HG03460 (cell line): ENCODE measurements around the gene FOXK1.
"Not testable (repeated sequence)": the region's sequence is repeated elsewhere in the genome, so short reads cannot be mapped to it uniquely, and the experiment has no call there.

Source experiments
- ATAC-seq: cut with Tn5 transposase; IDR thresholded peaks from one replicate; pipeline ENCODE4 v1.9.1; 2021; ENCODE audit not compliant: unreplicated experiment

FOXK1 gene

DNA sequence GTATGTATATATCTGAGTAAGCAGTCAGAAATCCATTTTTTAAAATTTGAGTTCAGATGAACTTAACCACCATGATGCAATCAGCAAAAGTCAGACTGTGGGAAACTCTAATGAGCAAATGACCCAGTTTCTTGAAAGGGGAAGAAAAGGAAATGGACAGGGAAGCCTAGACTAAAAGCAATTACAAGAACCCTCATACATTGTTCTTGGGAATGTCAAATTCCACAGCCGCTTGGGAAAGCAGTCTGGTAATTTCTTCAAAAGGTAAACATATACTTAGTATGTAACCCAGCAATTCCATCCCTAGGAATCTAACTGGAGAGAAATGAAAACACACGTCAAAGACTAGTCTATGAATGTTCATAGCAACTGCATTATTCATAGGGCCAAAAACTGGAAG is 16.4 kb upstream of the FOXK1 start:
- no peak for ATAC-seq

DNA sequence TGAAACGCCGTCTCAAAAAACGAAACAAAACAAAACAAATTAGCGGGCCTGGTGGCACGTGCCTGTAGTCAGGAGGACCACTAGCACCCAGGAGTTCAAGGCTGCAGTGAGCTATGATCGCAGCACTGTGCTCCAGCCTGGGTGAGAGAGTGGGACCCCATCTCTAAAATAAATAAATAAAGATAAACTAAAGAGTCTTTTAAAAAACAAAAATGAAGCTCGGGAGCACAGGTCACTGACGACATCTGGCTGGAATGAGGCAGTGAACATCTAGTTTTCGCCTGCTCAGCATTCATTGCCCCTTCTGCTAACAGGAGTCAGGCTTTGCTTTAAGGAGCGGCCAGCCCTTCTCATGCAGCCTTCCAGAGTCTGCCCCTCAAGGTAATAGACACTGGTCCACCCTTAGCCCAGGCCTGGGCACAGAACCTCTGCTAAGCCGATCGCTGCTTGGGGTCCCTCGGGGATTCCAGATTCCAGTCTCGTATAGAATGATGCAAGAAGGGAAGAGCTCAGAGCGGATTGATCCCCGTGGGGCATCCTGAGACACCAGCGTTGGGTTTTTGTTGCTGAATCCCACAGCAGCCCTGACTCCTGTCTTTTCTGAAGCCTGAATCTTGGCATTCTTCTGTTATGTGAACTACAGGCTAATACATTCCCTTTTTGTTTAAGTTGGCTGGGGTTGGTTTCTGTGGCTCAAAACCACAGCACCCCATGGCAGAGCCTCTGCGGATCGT is 14.2 kb upstream of the FOXK1 start:
- no peak for ATAC-seq

DNA sequence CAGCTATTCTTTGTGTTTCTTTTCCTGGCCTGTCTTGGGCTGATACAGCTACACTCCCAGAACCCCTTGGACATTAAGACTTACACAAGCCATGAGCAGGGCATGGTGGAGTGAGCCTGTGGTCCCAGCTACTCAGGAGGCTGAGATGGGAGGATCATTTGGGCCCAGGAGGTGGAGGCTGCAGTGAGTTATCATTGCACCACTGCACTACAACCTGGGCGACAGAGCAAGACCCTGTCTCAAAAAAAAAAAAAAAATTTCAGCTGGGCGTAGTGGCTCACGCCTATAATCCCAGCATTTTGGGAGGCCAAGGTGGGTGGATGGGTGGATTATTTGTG is 13.6 kb upstream of the FOXK1 start:
- ATAC-seq: no peak

DNA sequence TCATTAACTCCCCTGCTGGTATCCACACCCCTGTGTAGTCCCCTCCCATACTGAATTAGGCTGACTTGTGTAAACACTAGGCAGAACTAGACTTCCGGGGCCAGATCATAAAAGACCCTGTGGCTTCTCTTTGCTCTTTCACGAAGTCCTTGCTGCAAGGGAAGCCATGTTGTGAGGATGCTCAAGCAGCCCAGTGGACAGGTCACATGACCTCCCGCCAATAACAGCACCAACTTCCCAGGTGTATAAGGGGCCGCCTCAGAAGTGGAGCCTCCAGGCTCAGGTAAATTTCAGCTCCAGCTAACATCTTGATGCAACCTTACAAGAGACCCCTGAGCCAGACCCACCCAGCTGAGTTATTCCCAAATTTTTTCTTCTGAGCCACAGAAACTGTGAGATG is 11.3 kb upstream of the FOXK1 start:
- ATAC-seq: no peak

GRCh38 chr7:4675771-4676367 is 6.2 kb upstream of the FOXK1 start:
- no peak for ATAC-seq

- not testable (repeated sequence) for ATAC-seq
These were observed 4.6 kb upstream of the FOXK1 start for GRCh38 chr7:4677518-4677917.

DNA sequence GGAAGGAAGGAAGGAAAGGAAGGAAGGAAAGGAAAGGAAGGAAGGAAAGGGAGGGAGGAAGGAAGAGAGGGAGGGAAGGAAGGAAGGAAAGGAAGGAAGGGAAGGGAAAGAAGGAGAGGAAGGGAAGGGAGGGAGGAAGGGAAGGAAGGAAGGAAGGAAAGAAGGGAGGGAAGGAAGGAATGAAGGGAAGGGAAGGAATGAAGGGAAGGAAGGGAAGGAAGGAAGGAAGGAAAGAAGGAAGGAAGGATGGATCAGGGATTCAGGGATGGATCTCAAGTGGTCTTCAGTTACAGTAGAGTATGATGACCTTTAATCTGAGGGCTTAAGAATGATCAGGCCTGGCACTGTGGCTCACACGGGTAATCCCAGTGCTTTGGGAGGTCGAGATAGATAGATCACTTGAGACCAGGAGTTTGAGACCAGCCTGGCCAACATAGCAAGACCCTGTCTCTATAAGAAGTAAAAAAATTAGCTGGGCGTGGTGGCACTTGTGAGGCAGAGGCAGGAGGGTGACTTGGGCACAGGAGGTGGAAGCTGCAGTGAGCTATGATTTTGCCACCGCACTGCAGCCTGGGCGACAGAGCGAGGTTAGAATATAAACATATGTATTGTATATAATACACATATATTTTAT is 760 bp upstream of the FOXK1 start:
- no peak for ATAC-seq

DNA sequence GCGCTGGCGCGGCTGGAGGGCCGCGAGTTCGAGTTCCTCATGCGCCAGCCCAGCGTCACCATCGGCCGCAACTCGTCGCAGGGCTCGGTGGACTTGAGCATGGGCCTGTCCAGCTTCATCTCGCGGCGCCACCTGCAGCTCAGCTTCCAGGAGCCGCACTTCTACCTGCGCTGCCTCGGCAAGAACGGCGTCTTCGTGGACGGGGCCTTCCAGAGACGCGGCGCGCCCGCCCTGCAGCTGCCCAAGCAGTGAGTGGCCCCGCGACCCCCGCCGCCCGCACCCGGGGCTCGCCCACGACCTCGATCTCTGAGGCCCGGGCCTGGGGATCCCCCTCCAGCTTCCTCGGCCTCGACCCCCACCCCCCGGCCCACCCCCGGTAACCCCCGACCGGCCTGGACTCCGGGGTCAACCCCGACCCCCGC is 537 bp downstream of the FOXK1 start:
- ATAC-seq: peak; percentile 29

- ATAC-seq: peak; percentile 1
These were observed 1.2 kb downstream of the FOXK1 start for GRCh38 chr7:4683043-4683883.

- peak; percentile 30 for ATAC-seq
These were observed 1.9 kb downstream of the FOXK1 start for GRCh38 chr7:4683884-4684565.

DNA sequence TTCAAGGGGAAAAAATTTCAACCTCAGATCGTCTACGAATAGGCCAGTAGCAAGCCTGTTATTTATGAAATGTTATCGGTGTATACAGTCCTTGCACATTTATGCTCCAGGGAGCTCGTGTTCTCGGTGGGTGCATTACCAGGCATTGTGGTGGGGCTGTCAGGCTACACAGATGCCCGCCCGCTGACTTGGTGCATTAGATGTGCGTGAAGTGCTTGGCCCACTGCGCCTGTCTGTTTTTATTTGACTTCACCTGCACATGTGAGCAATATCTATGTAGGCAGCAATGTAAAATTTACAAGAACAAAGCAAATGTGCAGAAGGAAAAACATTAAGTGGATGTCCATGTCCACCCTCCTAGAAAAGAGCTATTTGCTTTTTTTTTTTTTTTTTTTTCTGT is 2.8 kb downstream of the FOXK1 start:
- no peak for ATAC-seq

GRCh38 chr7:4685676-4686075 is 3.6 kb downstream of the FOXK1 start:
- not testable (repeated sequence) for ATAC-seq

DNA sequence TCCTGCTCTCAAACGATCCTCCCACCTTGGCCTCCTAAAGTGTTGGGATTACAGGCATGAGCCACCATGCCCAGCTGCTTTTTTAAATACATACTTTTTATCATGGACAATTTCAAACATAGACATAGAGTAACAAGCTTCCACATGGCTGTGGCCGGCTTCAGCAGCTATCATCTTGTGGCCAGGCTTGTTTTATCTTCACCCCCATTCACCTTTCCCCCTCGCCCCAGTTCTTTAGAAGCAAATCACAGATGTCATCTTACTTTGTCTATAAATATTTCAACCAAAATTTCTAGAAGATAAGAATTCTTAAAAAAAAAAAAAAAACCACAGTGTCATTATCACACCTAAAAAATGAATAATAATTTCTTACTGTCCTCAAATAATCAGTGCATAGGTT is 5.9 kb downstream of the FOXK1 start:
- no peak for ATAC-seq

- no peak for ATAC-seq
These were observed 7.1 kb downstream of the FOXK1 start for GRCh38 chr7:4689151-4689550.

GRCh38 chr7:4689668-4690067 is 7.6 kb downstream of the FOXK1 start:
- ATAC-seq: no peak

GRCh38 chr7:4690953-4691856 is 9.1 kb downstream of the FOXK1 start:
- ATAC-seq: no peak

DNA sequence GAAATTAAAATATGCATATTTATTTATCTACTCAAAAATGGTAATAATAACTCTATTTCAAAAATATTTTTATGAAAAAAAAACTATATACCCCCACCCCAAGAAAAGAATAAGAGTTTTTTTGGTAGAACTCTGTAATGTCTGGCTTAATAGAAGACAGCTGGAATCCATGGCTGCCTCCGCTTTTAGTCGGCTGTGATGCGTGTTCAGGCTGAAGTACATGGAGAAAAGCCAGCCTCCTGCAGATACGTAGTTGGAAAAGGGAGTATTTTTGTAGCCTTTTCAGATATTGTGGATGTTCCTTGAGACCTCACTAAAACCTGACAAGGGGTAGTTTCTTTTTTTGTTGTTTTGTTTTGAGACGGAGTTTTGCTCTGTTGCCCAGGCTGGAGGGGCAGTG is 10.0 kb downstream of the FOXK1 start:
- ATAC-seq: no peak

GRCh38 chr7:4692622-4693021 is 10.5 kb downstream of the FOXK1 start:
- ATAC-seq: not testable (repeated sequence)

DNA sequence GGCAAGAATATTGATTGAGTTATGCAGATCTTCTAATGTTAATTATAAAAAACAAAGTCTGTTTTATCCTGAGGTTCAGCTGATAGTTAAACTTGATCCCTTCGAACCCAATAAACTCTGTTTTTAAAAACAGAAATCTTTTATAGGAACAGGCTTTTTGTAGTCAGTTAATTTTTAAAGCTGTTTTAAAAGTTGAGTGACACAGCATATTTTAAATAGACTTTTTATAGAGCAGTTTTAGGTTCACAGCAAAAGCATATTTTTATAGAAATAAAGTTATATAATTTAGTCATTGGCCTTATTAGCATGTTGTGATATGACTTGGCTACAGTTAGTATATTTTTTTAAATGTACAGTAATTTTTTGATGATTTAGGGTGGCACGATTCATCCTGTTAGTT is 11.1 kb downstream of the FOXK1 start:
- ATAC-seq: no peak

DNA sequence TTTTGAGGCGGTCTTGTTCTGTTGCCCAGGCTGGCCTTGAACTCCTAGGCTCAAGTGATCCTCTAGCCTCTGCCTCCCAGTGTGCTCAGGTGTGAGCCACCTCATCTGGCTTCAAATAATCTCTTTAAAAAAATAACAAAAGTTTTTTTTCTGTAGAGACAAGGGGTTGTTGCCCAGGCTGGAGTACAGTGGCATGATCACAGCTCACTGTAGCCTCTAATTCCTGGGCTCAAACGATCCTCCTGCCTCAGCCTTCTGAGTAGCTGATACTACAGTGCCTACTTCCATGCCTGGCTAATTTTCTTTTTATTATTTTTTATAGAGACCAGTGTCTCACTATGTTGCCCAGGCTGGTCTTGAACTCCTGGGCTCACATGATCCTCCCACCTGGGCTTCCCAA is 11.7 kb downstream of the FOXK1 start:
- no peak for ATAC-seq
